GM21576 (cell line): ENCODE data around the gene LMNB1.
A peak's percentile ranks its signal among the peaks of the same experiment; 100 is the strongest.
"Not testable (repeated sequence)": the region's sequence is repeated elsewhere in the genome, so short reads cannot be mapped to it uniquely, and the experiment has no call there.

ENCODE experiments used
- ATAC-seq: cut with Tn5 transposase; IDR thresholded peaks from one replicate; pipeline ENCODE4 v1.9.1; 2021; ENCODE audit warnings: mild to moderate bottlenecking, moderate library complexity; ENCODE audit not compliant: unreplicated experiment

LMNB1 gene

DNA sequence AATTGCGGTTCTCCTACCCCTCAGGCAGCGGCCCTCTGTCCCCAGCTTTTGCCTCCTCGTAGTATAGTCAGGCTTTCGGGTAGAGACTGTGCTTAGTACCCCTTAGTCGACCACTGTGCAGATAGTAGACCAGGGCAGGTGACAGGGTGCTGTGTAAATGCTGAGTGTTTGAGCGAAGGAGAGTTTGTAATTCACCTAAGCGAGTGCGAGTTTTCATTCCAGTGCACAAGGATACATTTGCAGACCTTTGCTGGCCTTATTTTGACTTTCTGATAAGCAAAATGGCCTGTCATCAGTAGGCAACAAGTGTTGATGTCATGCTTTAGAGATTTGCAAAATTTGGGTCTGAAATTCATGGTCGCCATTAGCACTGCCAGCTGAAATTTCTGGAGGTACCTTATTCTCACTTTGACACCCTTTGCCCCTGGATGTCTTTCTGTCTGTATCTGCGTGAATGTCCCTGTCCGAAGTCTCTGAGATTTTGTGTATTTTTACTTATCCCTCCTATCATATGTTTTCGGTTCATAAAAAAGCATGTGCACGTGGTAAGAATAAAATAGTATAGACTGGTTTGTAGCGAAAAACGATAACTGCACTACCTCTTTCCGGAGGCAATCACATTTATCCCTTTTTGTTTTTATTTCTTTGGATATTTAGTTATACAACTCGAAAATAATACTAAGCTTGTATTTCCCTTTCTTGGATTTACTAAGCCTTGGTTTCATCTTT lies 1.9 kb downstream of the LMNB1 start:
- ATAC-seq: peak; percentile 1

DNA sequence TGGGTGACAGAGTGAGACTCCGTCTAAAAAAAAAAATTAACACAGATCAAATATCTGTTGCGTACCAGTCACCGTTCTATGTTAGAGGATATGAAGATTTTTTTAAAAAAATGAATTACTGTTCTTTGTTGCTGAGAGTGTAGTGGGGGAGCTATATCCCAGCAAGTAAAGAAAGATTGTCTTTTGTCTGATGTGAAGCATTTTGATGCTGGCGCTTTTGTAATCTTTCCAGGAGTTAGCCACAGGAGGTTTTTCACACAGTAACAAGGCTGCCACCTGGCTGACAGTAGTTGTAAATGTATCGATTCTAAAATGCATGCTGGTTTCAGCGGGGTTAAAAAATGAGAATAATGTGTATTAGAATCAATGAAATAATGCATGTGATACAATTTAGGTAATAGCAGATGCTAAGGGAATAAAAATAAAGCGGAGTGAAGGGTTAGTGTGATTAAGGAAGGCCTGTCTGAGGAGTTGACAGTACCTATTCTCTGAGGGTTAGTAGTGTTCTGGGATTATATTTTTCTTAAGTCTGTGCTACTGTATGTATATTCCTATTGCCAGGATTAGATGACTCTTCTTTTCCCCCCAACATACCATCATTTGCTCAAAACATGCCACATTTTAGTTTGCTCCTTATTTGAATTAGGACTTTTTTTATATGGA lies 3.4 kb downstream of the LMNB1 start:
- ATAC-seq: no peak

DNA sequence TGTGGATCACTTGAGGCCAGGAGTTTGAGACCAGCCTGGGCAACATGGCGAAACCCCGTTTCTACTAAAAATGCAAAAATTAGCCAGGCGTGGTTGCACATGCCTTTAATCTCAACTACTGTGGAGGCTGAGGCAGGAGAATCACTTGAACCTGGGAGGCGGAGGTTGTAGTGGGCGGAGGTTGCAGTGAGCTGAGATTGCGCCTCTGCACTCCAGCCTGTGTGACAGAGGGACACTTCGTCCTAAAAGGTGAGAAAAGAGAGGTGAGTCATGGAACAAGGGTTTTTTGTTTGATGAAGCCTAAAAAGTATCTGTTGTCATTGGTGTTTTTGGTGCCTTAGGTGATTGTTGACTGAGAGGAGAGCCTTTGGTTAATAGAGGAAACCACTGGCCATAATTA lies 11.5 kb downstream of the LMNB1 start:
- not testable (repeated sequence) for ATAC-seq

GRCh38 chr5:126793097-126793496 lies 16.2 kb downstream of the LMNB1 start:
- ATAC-seq: no peak

DNA sequence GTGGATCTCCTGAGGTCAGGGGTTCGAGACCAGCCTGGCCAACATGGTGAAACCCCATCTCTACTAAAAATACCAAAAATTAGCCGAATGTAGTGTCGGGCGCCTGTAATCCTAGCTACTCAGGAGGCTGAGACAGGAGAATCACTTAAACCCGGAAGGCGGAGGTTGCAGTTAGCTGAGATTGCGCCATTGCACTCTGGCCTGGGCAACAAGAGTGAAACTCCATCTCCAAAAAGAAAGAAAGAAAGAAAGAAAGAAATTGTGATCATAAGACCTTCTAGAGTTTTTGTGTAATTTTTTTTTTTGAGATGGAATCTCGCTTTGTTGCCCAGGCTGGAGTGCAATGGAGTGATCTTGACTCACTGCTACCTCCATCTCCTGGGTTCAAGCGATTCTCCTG lies 16.7 kb downstream of the LMNB1 start:
- not testable (repeated sequence) for ATAC-seq

DNA sequence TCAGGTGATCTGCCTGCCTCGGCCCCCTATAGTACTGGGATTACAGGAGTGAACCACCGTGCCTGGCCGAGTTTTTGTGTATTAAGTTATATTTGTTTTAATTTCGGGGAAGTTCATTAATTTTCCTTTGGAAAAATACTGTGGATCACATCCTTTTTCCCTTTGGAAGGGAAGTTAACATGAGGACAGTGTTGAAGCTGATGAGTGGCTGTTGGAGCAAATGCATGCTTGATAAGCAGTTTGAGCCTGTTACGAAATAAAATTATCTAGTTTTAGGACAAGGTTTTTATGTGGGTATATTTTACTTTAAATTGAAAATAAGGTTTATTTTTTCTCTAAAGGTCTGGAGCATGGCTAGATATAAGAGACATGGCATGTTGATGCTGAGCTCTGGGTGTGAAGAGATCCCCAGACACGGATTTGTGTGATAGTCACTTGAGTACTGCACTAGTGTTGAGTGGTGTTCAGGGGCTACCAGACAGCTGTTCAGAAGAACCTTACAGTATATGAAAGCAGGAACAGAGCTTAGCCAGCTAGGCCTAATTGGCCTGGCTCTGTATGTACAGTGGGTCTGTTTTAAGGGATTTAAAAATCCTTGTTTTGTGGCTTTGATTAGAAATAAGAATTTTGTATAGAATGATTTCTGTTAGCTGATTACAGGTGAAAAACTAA lies 17.4 kb downstream of the LMNB1 start:
- no peak for ATAC-seq

- ATAC-seq: no peak
These were observed 22.8 kb downstream of the LMNB1 start for GRCh38 chr5:126799780-126800179.

- no peak for ATAC-seq
These were observed 24.4 kb downstream of the LMNB1 start for GRCh38 chr5:126801174-126801991.

- ATAC-seq: peak; percentile 42
These were observed 25.0 kb downstream of the LMNB1 start for GRCh38 chr5:126801992-126802294.

GRCh38 chr5:126805063-126805462 lies 28.1 kb downstream of the LMNB1 start:
- ATAC-seq: no peak

GRCh38 chr5:126808521-126808988 lies 31.6 kb downstream of the LMNB1 start:
- ATAC-seq: no peak

- no peak for ATAC-seq
These were observed 33.0 kb downstream of the LMNB1 start for GRCh38 chr5:126809916-126810315.

GRCh38 chr5:126810596-126811380 lies 33.9 kb downstream of the LMNB1 start:
- ATAC-seq: no peak

DNA sequence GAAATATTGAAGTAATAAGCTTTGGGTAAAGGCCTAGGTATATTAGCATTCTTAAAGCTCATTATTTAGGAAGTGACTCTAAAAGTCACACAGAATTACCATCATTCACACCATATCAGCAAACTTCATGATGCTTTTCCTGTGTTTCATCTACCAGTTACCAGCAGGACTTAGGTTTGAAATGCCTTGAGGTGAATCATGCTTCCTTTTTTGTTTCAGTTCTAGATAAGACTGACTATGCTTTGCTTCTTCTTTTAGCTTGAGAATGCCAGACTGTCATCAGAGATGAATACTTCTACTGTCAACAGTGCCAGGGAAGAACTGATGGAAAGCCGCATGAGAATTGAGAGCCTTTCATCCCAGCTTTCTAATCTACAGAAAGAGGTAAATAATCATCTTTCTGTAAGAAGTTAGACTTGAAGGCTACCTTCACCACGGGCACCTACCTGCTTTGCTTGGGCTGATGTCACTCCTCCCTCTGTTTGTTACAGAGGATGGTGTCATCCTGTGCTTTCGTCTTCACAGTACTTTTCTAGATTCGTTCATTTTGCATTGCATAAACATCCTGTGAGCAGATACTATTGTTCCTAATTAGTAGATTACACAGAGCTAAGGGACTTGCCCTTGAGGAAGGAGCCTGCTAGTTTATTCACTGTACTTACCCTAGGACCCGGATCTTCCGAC lies 34.7 kb downstream of the LMNB1 start:
- peak; percentile 54 for ATAC-seq

- no peak for ATAC-seq
These were observed 35.2 kb downstream of the LMNB1 start for GRCh38 chr5:126812199-126812570.

- not testable (repeated sequence) for ATAC-seq
These were observed 36.9 kb downstream of the LMNB1 start for GRCh38 chr5:126813799-126814198.

DNA sequence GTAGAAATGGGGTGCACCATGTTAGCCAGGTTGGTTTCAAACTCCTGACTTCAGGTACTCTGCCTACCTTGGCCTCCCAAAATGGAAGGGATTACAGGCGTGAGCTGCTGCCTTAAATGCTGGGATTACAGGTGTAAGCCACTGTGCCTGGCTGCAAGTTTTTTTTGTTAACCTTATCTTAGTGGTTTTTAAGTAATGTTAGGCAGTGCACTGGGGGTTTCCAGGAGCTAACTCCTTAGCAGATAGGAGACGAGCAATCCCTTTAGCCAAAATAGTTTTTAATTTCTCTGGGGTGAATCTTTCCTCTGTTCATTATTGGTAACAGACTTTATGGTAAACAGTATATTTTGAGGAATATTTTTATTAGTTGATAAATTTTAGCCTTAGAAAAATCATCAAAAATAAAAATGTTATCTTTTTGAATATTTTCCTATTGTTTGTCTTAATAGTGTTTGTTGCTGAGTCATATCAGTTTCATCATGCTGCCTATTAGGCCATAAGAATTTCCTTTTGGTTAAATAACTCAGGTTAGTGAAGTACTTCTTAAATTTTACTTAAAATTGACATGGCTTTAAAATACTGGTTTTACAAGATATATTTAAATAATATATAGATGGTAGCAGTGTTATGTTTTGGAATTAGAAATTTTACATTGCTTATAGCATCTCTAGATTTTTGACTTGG lies 37.9 kb downstream of the LMNB1 start:
- no peak for ATAC-seq

- no peak for ATAC-seq
These were observed 39.7 kb downstream of the LMNB1 start for GRCh38 chr5:126816649-126817048.

- no peak for ATAC-seq
These were observed 41.8 kb downstream of the LMNB1 start for GRCh38 chr5:126818736-126819135.
